ENCODE results near the gene MTMR3.

MTMR3 gene

DNA sequence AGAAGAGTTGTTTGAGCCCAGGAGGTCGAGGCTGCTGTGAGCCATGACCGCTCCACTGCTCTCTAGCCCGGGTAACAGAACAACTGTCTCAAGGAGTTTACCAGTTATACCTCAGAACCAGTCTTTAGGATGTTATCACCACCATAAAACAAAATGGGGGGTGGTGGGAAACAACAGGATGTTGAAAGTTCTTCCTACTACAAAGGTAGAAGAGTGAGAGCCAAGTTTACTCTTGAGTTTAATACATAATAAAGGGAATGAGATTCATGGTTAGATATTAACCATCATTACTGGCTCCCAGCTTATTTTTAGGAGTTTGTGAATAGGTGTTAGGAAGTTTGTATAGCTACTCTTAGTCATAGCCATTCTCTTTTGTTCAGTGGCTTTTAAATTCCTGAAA lies 118.5 kb downstream of the MTMR3 start:
- TF ChIP-seq FOXM1 (IDR thresholded peaks at IDR 0.05; ENCODE audit: borderline replicate concordance, low read depth) (no peak), ZBTB7A (IDR thresholded peaks at IDR 0.05; ENCODE audit: low read depth) (no peak)

DNA sequence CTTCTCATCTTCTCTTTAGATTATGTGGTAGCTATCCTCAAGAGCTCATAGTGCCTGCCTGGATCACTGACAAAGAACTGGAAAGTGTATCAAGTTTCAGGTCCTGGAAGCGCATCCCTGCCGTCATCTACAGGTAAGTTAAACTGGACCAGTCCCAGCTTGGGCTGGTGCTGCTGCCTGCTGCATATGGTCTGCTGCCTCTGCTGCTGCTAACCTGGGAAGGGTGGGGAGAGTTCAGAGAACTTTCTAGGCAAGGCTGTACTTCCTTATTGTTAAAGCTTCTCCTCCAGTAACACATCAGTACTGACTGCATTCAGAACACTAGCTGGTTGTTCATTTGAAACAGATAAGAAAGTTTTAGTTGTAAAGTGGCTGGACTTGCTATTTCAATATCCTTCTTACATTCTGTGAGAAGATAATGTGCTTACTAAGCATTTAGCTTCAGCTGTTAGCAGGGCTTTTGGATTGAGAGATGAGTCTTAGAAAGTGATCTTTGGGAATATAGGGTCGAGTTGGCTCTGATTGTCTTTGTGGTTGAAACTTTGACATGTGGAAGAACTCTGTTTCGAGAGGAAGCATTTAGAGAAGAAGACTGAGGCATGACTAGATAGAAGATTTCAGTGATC lies 120.0 kb downstream of the MTMR3 start:
- TF ChIP-seq CEBPB (IDR thresholded peaks at IDR 0.05) = no peak
- TF ChIP-seq, protein P1, sequence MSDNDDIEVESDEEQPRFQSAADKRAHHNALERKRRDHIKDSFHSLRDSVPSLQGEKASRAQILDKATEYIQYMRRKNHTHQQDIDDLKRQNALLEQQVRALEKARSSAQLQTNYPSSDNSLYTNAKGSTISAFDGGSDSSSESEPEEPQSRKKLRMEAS (IDR thresholded peaks at IDR 0.05) = no peak
- TF ChIP-seq, protein P2, sequence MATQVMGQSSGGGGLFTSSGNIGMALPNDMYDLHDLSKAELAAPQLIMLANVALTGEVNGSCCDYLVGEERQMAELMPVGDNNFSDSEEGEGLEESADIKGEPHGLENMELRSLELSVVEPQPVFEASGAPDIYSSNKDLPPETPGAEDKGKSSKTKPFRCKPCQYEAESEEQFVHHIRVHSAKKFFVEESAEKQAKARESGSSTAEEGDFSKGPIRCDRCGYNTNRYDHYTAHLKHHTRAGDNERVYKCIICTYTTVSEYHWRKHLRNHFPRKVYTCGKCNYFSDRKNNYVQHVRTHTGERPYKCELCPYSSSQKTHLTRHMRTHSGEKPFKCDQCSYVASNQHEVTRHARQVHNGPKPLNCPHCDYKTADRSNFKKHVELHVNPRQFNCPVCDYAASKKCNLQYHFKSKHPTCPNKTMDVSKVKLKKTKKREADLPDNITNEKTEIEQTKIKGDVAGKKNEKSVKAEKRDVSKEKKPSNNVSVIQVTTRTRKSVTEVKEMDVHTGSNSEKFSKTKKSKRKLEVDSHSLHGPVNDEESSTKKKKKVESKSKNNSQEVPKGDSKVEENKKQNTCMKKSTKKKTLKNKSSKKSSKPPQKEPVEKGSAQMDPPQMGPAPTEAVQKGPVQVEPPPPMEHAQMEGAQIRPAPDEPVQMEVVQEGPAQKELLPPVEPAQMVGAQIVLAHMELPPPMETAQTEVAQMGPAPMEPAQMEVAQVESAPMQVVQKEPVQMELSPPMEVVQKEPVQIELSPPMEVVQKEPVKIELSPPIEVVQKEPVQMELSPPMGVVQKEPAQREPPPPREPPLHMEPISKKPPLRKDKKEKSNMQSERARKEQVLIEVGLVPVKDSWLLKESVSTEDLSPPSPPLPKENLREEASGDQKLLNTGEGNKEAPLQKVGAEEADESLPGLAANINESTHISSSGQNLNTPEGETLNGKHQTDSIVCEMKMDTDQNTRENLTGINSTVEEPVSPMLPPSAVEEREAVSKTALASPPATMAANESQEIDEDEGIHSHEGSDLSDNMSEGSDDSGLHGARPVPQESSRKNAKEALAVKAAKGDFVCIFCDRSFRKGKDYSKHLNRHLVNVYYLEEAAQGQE (IDR thresholded peaks at IDR 0.05; ENCODE audit: low read depth) = no peak
- TF ChIP-seq, protein P3, sequence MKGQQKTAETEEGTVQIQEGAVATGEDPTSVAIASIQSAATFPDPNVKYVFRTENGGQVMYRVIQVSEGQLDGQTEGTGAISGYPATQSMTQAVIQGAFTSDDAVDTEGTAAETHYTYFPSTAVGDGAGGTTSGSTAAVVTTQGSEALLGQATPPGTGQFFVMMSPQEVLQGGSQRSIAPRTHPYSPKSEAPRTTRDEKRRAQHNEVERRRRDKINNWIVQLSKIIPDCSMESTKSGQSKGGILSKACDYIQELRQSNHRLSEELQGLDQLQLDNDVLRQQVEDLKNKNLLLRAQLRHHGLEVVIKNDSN (IDR thresholded peaks at IDR 0.05) = no peak
- no peak for TF ChIP-seq TEAD4 (IDR thresholded peaks at IDR 0.05)
- no peak for TF ChIP-seq TAF1 (IDR thresholded peaks at IDR 0.05; ENCODE audit: low read depth)
- no peak for TF ChIP-seq NFIC (IDR thresholded peaks at IDR 0.05)
- TF ChIP-seq EP300 (IDR thresholded peaks at IDR 0.05; ENCODE audit: borderline replicate concordance) = no peak

DNA sequence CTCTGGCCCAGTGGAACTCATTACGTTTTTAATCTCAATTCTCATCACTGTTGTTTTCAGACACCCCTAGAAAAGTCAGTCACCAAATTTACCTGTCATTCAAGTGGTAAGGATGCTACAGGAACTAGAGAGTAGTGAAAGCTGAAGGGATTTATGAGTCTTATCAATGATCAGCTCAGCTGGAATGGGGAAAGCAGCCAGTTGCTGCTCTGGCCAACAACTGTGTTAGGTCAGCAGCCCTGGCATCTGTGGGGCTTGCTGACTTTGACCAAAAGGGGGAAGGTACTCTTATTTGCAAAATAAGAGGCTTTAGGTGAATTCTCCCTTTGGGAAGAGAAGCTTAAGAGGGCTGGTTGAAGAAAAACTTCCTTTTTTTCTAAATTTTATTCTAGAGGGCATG lies 121.1 kb downstream of the MTMR3 start:
- no peak for TF ChIP-seq RAD21 (IDR thresholded peaks at IDR 0.05; ENCODE audit: low read depth)

DNA sequence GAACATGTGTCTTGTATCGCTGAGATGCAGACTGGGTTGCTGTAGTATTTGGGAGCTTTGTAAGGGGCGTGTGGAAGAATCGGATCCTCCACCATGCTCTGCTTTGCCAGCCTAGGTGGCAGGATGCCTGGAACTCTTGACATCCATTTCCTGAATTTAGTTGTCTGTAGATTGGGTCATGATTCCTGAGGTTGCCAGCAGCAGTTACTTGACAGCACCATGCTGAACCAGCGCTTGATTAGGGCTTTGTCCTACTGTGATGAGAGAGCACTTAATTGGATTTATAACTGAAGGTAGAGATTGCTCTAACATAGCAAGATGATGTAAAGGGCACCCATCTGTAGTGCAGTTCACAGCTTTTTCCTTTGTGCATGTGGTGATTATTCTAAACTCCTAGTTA lies 121.7 kb downstream of the MTMR3 start:
- no peak for TF ChIP-seq EP300 (IDR thresholded peaks at IDR 0.05; ENCODE audit: borderline replicate concordance)
- no peak for TF ChIP-seq CREB1 (IDR thresholded peaks at IDR 0.05; ENCODE audit: low read depth)
- TF ChIP-seq TCF12 (IDR thresholded peaks at IDR 0.05; ENCODE audit: low read depth) = no peak
- TF ChIP-seq, protein P1 (IDR thresholded peaks at IDR 0.05) = no peak
- TF ChIP-seq ZBTB7A (IDR thresholded peaks at IDR 0.05; ENCODE audit: low read depth) = no peak
- TF ChIP-seq TAF1 (IDR thresholded peaks at IDR 0.05; ENCODE audit: low read depth) = no peak
- no peak for TF ChIP-seq TEAD4 (IDR thresholded peaks at IDR 0.05)
- TF ChIP-seq, protein P2 (IDR thresholded peaks at IDR 0.05; ENCODE audit: low read depth) = no peak
- no peak for TF ChIP-seq NFIC (IDR thresholded peaks at IDR 0.05)
- TF ChIP-seq EGR1 (IDR thresholded peaks at IDR 0.05) = no peak
- TF ChIP-seq RAD21 (IDR thresholded peaks at IDR 0.05; ENCODE audit: low read depth) = no peak
- no peak for TF ChIP-seq FOXM1 (IDR thresholded peaks at IDR 0.05; ENCODE audit: borderline replicate concordance, low read depth)
- TF ChIP-seq, protein P3 (IDR thresholded peaks at IDR 0.05) = no peak
- TF ChIP-seq CEBPB (IDR thresholded peaks at IDR 0.05) = no peak
- TF ChIP-seq YY1 (IDR thresholded peaks at IDR 0.05; ENCODE audit: low read depth) = no peak

DNA sequence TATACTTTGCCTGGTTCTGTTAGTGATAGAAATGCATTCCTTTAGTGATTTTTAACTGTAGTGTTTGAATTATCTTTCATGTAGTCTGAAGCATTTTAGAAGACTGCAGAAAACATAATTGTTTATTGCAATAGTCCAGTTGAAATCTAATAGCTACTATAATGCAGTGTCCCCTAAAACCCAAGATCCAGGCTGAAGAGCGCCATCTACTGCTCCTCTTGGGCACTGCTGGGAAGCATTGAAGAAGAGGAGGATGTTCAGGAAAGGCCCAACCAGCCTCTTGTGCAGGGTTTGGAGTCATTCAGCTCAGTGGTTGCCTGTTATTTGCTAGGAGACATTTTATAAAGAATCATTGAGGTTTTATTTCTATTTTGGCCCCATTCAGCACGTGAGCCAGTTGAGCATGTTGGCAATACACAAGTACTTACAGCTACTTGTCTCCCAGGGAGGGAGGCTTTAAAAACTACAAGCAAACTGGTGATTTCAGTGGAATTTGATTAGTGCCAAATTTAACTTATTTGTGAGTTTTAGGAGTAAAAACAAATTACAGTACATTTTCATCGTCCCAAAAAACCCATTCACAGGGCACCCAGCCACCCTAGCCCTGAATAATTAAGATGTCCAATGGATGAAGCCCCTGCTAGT lies 122.4 kb downstream of the MTMR3 start:
- TF ChIP-seq, protein P2 (IDR thresholded peaks at IDR 0.05; ENCODE audit: low read depth) = no peak
- TF ChIP-seq FOXM1 (IDR thresholded peaks at IDR 0.05; ENCODE audit: borderline replicate concordance, low read depth) (no peak), EGR1 (IDR thresholded peaks at IDR 0.05) (no peak), TCF12 (IDR thresholded peaks at IDR 0.05; ENCODE audit: low read depth) (no peak), RAD21 (IDR thresholded peaks at IDR 0.05; ENCODE audit: low read depth) (peak; percentile 97), CEBPB (IDR thresholded peaks at IDR 0.05) (no peak)
- TF ChIP-seq, protein P3 (IDR thresholded peaks at IDR 0.05) = no peak

Measured in Ishikawa (cell line).